Effector CD8-positive, alpha-beta T cell (primary cell): ENCODE measurements around the gene FAM118A.

Source experiments
- DNase-seq: peaks from one replicate; lab custom pipeline; 2025; lab: John Stamatoyannopoulos, UW

Gene FAM118A

DNA sequence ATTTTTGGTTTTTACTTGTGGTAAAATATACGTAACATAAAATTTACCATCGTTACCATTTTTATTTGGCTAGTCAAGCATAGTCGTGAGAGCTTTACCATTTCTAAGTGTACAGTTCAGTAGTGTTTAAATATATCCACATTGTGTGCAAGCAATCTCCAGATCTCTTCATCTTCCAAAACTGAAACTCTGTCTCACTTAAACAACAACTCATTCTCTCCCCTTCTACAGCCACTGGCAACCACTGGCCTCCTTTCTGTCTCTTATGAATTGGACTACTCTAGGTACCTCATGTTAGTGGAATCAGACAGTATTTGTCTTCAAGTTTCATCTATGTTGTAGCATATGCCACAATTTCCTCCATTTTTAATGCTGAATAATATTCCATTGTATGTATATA, 66.3 kb downstream of the FAM118A start:
- no peak for DNase-seq

DNA sequence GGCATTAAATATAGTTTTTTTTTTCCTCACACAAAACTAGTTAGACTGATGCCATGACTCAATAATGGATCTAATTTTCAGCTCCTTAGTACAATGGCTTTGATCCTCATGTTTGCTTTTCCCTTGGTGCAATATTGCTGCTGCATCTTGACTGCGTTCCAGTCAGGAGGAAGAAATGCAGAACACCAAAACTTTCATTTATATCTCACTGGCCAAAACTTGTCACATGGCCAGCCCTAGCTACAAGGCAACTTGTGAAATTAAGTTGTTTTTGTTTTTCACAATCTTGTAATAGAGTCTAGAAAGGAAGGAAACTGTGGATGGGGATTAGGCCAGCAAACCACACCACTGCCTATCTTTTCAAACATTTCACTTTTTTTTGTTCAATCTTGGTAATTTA, 67.0 kb downstream of the FAM118A start:
- DNase-seq, result no peak

DNA sequence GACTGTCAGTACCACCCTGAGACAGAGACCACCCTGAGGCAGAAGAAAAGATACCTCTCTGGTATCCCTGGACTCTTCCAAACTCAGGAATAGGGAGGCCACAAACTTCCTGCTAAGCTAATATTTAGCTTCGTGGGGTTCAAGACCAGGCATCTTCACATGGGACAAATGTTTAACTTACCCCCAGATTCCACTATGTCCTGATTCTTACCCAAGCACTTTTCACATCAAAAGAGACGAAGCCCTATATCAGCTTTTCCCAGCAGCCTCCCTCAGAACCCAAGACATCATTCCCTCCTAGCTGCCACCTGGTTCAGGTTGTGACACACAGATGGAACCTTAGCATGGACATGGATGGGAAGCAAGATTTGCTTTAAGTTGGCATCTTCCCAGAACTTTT, 71.6 kb downstream of the FAM118A start:
- no peak for DNase-seq

DNA sequence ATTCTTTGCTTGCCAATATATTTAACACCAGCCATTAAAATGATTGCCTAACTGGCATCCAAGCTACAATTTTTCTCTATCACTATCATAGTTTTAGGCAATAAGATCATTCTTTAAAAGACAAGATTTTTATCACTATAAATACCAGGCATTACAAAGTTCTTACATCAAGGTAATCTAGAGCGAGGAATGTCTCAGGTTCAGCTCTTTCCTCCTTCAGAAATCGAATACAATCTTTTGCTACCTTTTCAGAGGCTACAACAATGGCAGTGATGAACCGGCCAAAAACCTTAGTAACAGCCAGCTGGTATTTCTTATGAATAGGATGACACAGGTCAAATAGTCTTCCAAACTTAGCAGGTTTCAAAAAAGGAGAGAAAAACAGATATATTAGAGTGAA, 79.8 kb downstream of the FAM118A start:
- DNase-seq, result no peak
